D721Med (cell line): ENCODE data around the gene POLE.

Source experiments
- DNase-seq: peaks from one replicate; pipeline ENCODE4 v3.0.0; 2011; ENCODE audit warnings: low spot score; ENCODE audit not compliant: insufficient read length
- FAIRE-seq: peaks from 2 replicates; lab custom pipeline; 2011; peaks lifted over from hg19 to GRCh38; lab: Jason Lieb, UNC
- CTCF ChIP-seq: IDR thresholded peaks from 2 replicates; pipeline ENCODE4 v1.5.1; 2012; ENCODE audit warnings: mild to moderate bottlenecking, control low read depth; ENCODE audit not compliant: insufficient read depth; ENCODE audit errors: missing control alignments

The POLE gene

DNA sequence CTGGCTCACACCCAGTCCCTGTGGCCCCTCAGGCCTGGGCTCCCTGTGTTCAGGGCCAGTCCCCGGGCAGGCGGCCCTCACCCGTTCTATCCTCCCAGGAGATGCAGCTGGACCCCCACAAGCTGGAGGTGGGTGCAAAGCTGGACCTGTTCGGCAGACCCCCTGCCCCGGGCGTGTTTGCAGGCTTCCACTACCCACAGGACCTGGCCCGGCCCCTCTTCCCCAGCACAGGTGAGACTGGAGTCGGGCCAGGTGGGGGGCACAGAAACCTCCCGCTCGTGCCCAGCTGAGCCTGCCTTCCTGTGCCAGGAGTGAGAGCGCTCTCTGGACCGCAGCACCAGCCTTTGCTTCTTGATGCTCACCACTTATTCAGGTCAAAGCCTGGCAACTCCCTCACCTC is 110.4 kb downstream of the POLE start:
- TF ChIP-seq CTCF, result no peak
- DNase-seq (no peak), FAIRE-seq (no peak)

DNA sequence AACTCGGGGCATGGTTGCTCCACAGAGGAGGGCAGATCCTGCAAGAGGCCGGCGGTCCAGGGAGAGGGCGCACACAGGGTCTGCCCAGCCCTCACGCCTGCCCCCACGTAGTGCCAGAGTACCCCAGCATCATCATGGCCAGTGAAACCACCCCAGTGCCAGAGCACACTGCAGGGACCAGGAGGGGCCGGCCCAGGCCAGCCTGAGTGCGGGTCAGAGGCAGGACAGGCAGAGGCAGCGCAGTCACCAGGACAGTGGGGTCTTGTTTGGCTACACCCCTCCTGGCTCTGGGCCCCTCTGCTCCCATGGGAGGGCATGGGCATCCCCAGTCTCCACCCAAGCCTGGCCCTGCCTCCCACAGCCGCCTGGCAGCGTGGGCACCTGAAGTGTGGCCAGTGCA is 111.5 kb downstream of the POLE start:
- FAIRE-seq, result no peak
- no peak for DNase-seq
- no peak for TF ChIP-seq CTCF

DNA sequence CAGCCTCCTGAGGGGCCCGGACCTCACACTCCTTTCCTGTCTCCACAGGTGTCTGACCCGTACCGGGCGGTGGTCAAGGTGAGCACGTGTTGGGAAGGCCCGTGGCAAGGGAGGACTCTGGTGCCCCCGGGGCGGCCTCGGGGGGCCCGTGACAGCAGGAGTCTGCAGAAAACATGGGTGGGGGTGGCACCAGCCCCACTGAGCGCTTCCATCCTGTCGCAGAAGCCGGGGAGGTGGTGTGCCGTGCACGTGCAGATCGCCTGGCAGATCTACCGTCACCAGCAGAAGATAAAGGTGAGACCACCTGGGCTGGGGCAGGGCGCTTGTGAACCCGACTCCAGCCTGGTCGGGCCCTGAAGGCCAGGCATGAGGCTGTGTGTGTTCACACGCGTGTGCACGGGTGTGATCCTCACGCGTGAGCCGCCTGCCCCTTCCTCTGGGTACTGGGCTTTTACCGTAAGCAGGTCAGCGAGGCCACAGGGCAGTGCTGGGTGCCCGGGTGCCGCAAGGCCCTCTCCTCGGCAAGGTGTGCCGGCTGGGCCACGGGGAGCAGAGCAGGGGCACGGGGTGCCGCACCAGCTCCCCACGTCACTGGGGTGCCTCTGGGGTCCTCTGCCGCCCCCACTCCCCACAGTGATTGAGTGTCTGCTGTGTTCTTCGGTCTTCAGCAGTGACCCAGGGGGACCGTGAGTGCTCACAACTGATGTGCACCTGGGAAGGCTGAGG is 112.7 kb downstream of the POLE start:
- no peak for TF ChIP-seq CTCF
- no peak for DNase-seq
- no peak for FAIRE-seq
